ENCODE measurements around the gene PTBP1. TPM values are rescaled to one million over a fixed set of nuclear protein-coding genes. Genes with fewer than 3 reads are reported as not detected.

Gene PTBP1
- total RNA-seq, 1 experiment from 2014 or later, result 481 TPM

GRCh38 chr19:807627-808422, 10.6 kb downstream of the PTBP1 start:
- H3K27me3 ChIP-seq (ENCODE audit: control insufficient read depth, insufficient read depth, low read length), result no peaks in the 10 kb centered on the region
- no peak overlapping the region for H3K4me3 ChIP-seq (ENCODE audit: insufficient read depth, low read depth, low read length)
- DNase-seq, result peak; percentile 75
- peaks cover 45% of the 10 kb centered on the region for H3K36me3 ChIP-seq (replicated peaks; ENCODE audit: control insufficient read depth, insufficient read depth, low read length)

- peaks cover 42% of the 10 kb centered on the region for H3K36me3 ChIP-seq (replicated peaks; ENCODE audit: control insufficient read depth, insufficient read depth, low read length)
- no peak for DNase-seq
- H3K4me3 ChIP-seq (ENCODE audit: insufficient read depth, low read depth, low read length), result no peak overlapping the region
Measured at GRCh38 chr19:808423-808775, 11.1 kb downstream of the PTBP1 start.

GRCh38 chr19:810077-810855, 13.0 kb downstream of the PTBP1 start:
- Histone ChIP-seq H3K36me3 (replicated peaks; ENCODE audit: control insufficient read depth, insufficient read depth, low read length) (peaks cover 30% of the 10 kb centered on the region), H3K4me3 (ENCODE audit: insufficient read depth, low read depth, low read length) (no peak overlapping the region), H3K27me3 (ENCODE audit: control insufficient read depth, insufficient read depth, low read length) (no peaks in the 10 kb centered on the region)
- peak; percentile 65 for DNase-seq

More at GRCh38 chr19:808423-808775, 11.1 kb downstream of the PTBP1 start:
- H3K27me3 ChIP-seq (ENCODE audit: control insufficient read depth, insufficient read depth, low read length), result no peaks in the 10 kb centered on the region

GRCh38 chr19:810883-811489, 13.7 kb downstream of the PTBP1 start:
- H3K36me3 ChIP-seq (replicated peaks; ENCODE audit: control insufficient read depth, insufficient read depth, low read length), result peaks cover 26% of the 10 kb centered on the region
- H3K4me3 ChIP-seq (ENCODE audit: insufficient read depth, low read depth, low read length), result no peak overlapping the region
- DNase-seq, result peak; percentile 80
- no peaks in the 10 kb centered on the region for H3K27me3 ChIP-seq (ENCODE audit: control insufficient read depth, insufficient read depth, low read length)

GRCh38 chr19:811506-812048, 14.3 kb downstream of the PTBP1 start:
- no peak for DNase-seq
- Histone ChIP-seq H3K27me3 (ENCODE audit: control insufficient read depth, insufficient read depth, low read length) (no peaks in the 10 kb centered on the region), H3K4me3 (ENCODE audit: insufficient read depth, low read depth, low read length) (no peak overlapping the region), H3K36me3 (replicated peaks; ENCODE audit: control insufficient read depth, insufficient read depth, low read length) (peaks cover 26% of the 10 kb centered on the region)

GRCh38 chr19:812049-812746, 14.9 kb downstream of the PTBP1 start:
- peaks cover 22% of the 10 kb centered on the region for H3K36me3 ChIP-seq (replicated peaks; ENCODE audit: control insufficient read depth, insufficient read depth, low read length)
- no peak overlapping the region for H3K4me3 ChIP-seq (ENCODE audit: insufficient read depth, low read depth, low read length)
- peak; percentile 83 for DNase-seq
- H3K27me3 ChIP-seq (ENCODE audit: control insufficient read depth, insufficient read depth, low read length), result no peaks in the 10 kb centered on the region

- no peak for DNase-seq
- Histone ChIP-seq H3K36me3 (replicated peaks; ENCODE audit: control insufficient read depth, insufficient read depth, low read length) (peaks cover 17% of the 10 kb centered on the region), H3K4me3 (ENCODE audit: insufficient read depth, low read depth, low read length) (no peak overlapping the region), H3K27me3 (ENCODE audit: control insufficient read depth, insufficient read depth, low read length) (no peaks in the 10 kb centered on the region)
Measured at GRCh38 chr19:812747-813218, 15.5 kb downstream of the PTBP1 start.

GRCh38 chr19:813219-814151, 16.2 kb downstream of the PTBP1 start:
- Histone ChIP-seq H3K4me3 (ENCODE audit: insufficient read depth, low read depth, low read length) (no peak overlapping the region), H3K27me3 (ENCODE audit: control insufficient read depth, insufficient read depth, low read length) (no peaks in the 10 kb centered on the region), H3K36me3 (replicated peaks; ENCODE audit: control insufficient read depth, insufficient read depth, low read length) (peaks cover 15% of the 10 kb centered on the region)
- peak; percentile 79 for DNase-seq

GRCh38 chr19:814152-815078, 17.2 kb downstream of the PTBP1 start:
- no peaks in the 10 kb centered on the region for H3K27me3 ChIP-seq (ENCODE audit: control insufficient read depth, insufficient read depth, low read length)
- peak; percentile 79 for DNase-seq
- no peak overlapping the region for H3K4me3 ChIP-seq (ENCODE audit: insufficient read depth, low read depth, low read length)
- peaks cover 11% of the 10 kb centered on the region for H3K36me3 ChIP-seq (replicated peaks; ENCODE audit: control insufficient read depth, insufficient read depth, low read length)

- DNase-seq, result peak; percentile 84
- H3K36me3 ChIP-seq (replicated peaks; ENCODE audit: control insufficient read depth, insufficient read depth, low read length), result peaks cover 8% of the 10 kb centered on the region
- no peaks in the 10 kb centered on the region for H3K27me3 ChIP-seq (ENCODE audit: control insufficient read depth, insufficient read depth, low read length)
- H3K4me3 ChIP-seq (ENCODE audit: insufficient read depth, low read depth, low read length), result no peak overlapping the region
Measured at GRCh38 chr19:815079-815774, 18.0 kb downstream of the PTBP1 start.

- DNase-seq, result no peak
- peaks cover 3% of the 10 kb centered on the region for H3K36me3 ChIP-seq (replicated peaks; ENCODE audit: control insufficient read depth, insufficient read depth, low read length)
- no peak overlapping the region for H3K4me3 ChIP-seq (ENCODE audit: insufficient read depth, low read depth, low read length)
- H3K27me3 ChIP-seq (ENCODE audit: control insufficient read depth, insufficient read depth, low read length), result no peaks in the 10 kb centered on the region; the same call in 1 of the 2 replicates
Measured at GRCh38 chr19:815775-816499, 18.7 kb downstream of the PTBP1 start.

Data from H7 (cell line).